GM21528 (cell line): ENCODE results near the gene ZNF423.

Source experiments
- ATAC-seq: cut with Tn5 transposase; IDR thresholded peaks from one replicate; pipeline ENCODE4 v1.9.1; 2021; ENCODE audit warnings: mild to moderate bottlenecking, moderate library complexity; ENCODE audit not compliant: unreplicated experiment, low FRiP score

Gene ZNF423

GRCh38 chr16:49701789-49702494 is 154.0 kb downstream of the ZNF423 start:
- ATAC-seq: no peak

- no peak for ATAC-seq
Observed at GRCh38 chr16:49701065-49701685, 154.7 kb downstream of the ZNF423 start.

- ATAC-seq: no peak
Observed at GRCh38 chr16:49700251-49701064, 155.5 kb downstream of the ZNF423 start.

GRCh38 chr16:49699841-49700175 is 156.1 kb downstream of the ZNF423 start:
- no peak for ATAC-seq

GRCh38 chr16:49698931-49699840 is 156.7 kb downstream of the ZNF423 start:
- no peak for ATAC-seq

GRCh38 chr16:49698453-49698815 is 157.5 kb downstream of the ZNF423 start:
- ATAC-seq: no peak

GRCh38 chr16:49697631-49698452 is 158.1 kb downstream of the ZNF423 start:
- no peak for ATAC-seq

- no peak for ATAC-seq
Observed at GRCh38 chr16:49696414-49697101, 159.4 kb downstream of the ZNF423 start.

GRCh38 chr16:49695782-49696413 is 160.0 kb downstream of the ZNF423 start:
- ATAC-seq: no peak

GRCh38 chr16:49693445-49693844 is 162.5 kb downstream of the ZNF423 start:
- no peak for ATAC-seq

GRCh38 chr16:49690778-49691177 is 165.1 kb downstream of the ZNF423 start:
- no peak for ATAC-seq

- no peak for ATAC-seq
Observed at GRCh38 chr16:49688036-49688697, 167.7 kb downstream of the ZNF423 start.

- no peak for ATAC-seq
Observed at GRCh38 chr16:49687476-49688002, 168.4 kb downstream of the ZNF423 start.

- no peak for ATAC-seq
Observed at GRCh38 chr16:49684696-49685095, 171.2 kb downstream of the ZNF423 start.

- ATAC-seq: no peak
Observed at GRCh38 chr16:49682577-49683165, 173.2 kb downstream of the ZNF423 start.

- ATAC-seq: no peak
Observed at GRCh38 chr16:49681217-49681883, 174.6 kb downstream of the ZNF423 start.

GRCh38 chr16:49679095-49679494 is 176.8 kb downstream of the ZNF423 start:
- no peak for ATAC-seq
